Smooth muscle cell (in vitro differentiated cells): ENCODE measurements around the gene CLDN16. TPM values are rescaled to one million over a fixed set of nuclear protein-coding genes. Genes with fewer than 3 reads are reported as not detected.

ENCODE experiments used
- DNase-seq: peaks from one replicate; lab custom pipeline; 2025; ENCODE audit not compliant: unreplicated experiment; lab: John Stamatoyannopoulos, UW
- H2AFZ ChIP-seq: fragments of 200-600 bp; sonication (generic); 2 replicates; pipeline ENCODE4 v1.6.0; 2016; ENCODE audit warnings: antibody characterized with exemption, low read depth, mild to moderate bottlenecking
- H3F3A ChIP-seq: fragments of 200-600 bp; sonication (generic); 2 replicates; pipeline ENCODE4 v1.6.0; 2017; ENCODE audit warnings: antibody characterized with exemption, low read depth
- H3K27ac ChIP-seq: fragments of 200-600 bp; sonication (generic); 2 replicates; pipeline ENCODE4 v1.5.1; 2016; ENCODE audit warnings: low read depth, mild to moderate bottlenecking
- H3K27me3 ChIP-seq: fragments of 200-600 bp; sonication (generic); 2 replicates; pipeline ENCODE4 v1.6.1; 2016; ENCODE audit warnings: low read depth, mild to moderate bottlenecking
- H3K36me3 ChIP-seq: fragments of 200-600 bp; sonication (generic); 2 replicates; pipeline ENCODE4 v1.5.1; 2016; ENCODE audit warnings: low read depth
- H3K4me1 ChIP-seq: fragments of 200-600 bp; sonication (generic); 2 replicates; pipeline ENCODE4 v1.5.1; 2016; ENCODE audit warnings: low read depth
- H3K4me2 ChIP-seq: fragments of 200-600 bp; sonication (generic); 2 replicates; pipeline ENCODE4 v1.6.0; 2016; ENCODE audit warnings: mild to moderate bottlenecking
- H3K4me3 ChIP-seq: fragments of 200-600 bp; sonication (generic); 2 replicates; pipeline ENCODE4 v1.5.1; 2016; ENCODE audit warnings: mild to moderate bottlenecking
- H3K79me2 ChIP-seq: fragments of 200-600 bp; sonication (generic); 2 replicates; pipeline ENCODE4 v1.6.0; 2016; ENCODE audit warnings: low read depth, mild to moderate bottlenecking
- H3K9ac ChIP-seq: fragments of 200-600 bp; sonication (generic); 2 replicates; pipeline ENCODE4 v1.6.0; 2016; ENCODE audit warnings: low read depth
- H3K9me3 ChIP-seq: fragments of 200-600 bp; sonication (generic); replicated peaks from 2 replicates; pipeline ENCODE4 v1.5.1; 2016; ENCODE audit warnings: low read depth
- H4K20me1 ChIP-seq: fragments of 200-600 bp; sonication (generic); 2 replicates; pipeline ENCODE4 v1.6.0; 2016; ENCODE audit warnings: low read depth
- WGBS: methylation state at CpG from one replicate; pipeline ENCODE4 v1.1.7; 2016; ENCODE audit warnings: low lambda C conversion rate; 5-methylcytosine and 5-hydroxymethylcytosine counted together
- polyA plus RNA-seq: library from polyadenylated mRNA; unstranded; fragments of >200 nt; fragmentation: Nextera tagmentation; extraction: Ambion mirVana; gene quantifications from 2 replicates; pipeline ENCODE4 v1.2.1, GENCODE V29; 2016
- total RNA-seq: library from RNA; depleted of rRNA; stranded (reverse); fragments of >200 nt; gene quantifications from 2 replicates; pipeline ENCODE4 v1.2.3, GENCODE V29; 2014
- TF ChIP-seq, protein P1 (sequence below): fragments of 200-600 bp; sonication (generic); IDR thresholded peaks from 2 replicates; pipeline ENCODE4 v1.5.1; 2017; ENCODE audit warnings: borderline replicate concordance, mild to moderate bottlenecking, antibody characterized with exemption; ENCODE audit not compliant: insufficient read depth, poor library complexity, severe bottlenecking

The CLDN16 gene
- total and polyA plus RNA-seq, 2 experiments from 2014 or later, result 0.13 to 0.40 TPM

DNA sequence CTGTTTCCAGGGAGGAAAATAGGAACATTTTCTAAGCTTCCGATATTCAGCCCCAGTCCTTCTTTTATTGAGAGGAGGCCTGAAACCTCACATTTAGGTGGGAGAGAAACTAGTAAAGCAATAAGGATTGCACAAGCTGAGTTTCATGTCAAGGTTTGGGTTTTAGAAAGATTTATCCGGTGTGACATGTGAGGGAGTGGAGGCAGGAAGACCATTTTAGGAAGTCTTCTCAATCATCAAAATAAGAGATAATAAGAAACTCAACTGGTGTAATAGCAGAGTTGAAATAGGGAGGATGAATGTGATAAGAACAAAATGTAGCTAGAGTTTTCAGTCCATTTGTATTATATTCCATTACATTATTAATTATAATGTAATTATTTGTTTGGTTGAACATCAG, 27.7 kb upstream of the CLDN16 start:
- Histone ChIP-seq H3K27me3 (no peaks in the 10 kb centered on the region), H3K79me2 (no peaks in the 10 kb centered on the region), H4K20me1 (no peaks in the 10 kb centered on the region), H2AFZ (no peak overlapping the region), H3K9me3 (no peaks in the 10 kb centered on the region), H3K27ac (no peak overlapping the region), H3K9ac (no peak overlapping the region), H3K36me3 (no peaks in the 10 kb centered on the region), H3K4me2 (no peak overlapping the region), H3K4me1 (no peaks in the 10 kb centered on the region), H3F3A (no peaks in the 10 kb centered on the region), H3K4me3 (no peak overlapping the region)
- 92% methylated on average over 2 of the region's 2 CpGs for WGBS
- no peak for DNase-seq
- TF ChIP-seq, protein P1, sequence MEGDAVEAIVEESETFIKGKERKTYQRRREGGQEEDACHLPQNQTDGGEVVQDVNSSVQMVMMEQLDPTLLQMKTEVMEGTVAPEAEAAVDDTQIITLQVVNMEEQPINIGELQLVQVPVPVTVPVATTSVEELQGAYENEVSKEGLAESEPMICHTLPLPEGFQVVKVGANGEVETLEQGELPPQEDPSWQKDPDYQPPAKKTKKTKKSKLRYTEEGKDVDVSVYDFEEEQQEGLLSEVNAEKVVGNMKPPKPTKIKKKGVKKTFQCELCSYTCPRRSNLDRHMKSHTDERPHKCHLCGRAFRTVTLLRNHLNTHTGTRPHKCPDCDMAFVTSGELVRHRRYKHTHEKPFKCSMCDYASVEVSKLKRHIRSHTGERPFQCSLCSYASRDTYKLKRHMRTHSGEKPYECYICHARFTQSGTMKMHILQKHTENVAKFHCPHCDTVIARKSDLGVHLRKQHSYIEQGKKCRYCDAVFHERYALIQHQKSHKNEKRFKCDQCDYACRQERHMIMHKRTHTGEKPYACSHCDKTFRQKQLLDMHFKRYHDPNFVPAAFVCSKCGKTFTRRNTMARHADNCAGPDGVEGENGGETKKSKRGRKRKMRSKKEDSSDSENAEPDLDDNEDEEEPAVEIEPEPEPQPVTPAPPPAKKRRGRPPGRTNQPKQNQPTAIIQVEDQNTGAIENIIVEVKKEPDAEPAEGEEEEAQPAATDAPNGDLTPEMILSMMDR, result no peak

DNA sequence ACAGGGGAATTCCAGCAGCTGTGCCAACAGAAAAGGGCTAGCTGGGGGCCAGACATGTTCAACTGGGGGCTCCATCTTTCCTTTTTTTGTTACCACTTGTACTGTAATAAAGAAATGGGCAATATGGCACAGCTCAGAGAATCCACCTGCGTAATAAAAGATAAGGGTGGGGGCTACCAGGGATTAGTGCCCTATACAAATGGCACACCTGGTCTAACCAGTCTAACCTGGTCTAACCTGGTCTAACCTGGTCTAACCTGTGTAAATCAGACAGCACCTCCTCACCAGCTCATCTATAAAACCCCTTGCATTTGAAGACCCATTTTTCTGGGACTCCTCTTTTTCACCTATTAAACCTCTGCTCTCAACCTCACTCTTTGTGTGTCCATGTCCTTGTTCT, 26.2 kb upstream of the CLDN16 start:
- Histone ChIP-seq H3K4me2 (no peak overlapping the region), H3K36me3 (no peaks in the 10 kb centered on the region), H4K20me1 (no peaks in the 10 kb centered on the region), H3K9me3 (no peaks in the 10 kb centered on the region), H3F3A (no peaks in the 10 kb centered on the region), H3K4me3 (no peak overlapping the region), H2AFZ (no peak overlapping the region), H3K27me3 (no peaks in the 10 kb centered on the region), H3K9ac (no peak overlapping the region), H3K27ac (no peak overlapping the region), H3K79me2 (no peaks in the 10 kb centered on the region), H3K4me1 (no peaks in the 10 kb centered on the region)
- no peak for DNase-seq
- 95% methylated on average over 1 of the region's 1 CpG for WGBS
- TF ChIP-seq, protein P1, result no peak

DNA sequence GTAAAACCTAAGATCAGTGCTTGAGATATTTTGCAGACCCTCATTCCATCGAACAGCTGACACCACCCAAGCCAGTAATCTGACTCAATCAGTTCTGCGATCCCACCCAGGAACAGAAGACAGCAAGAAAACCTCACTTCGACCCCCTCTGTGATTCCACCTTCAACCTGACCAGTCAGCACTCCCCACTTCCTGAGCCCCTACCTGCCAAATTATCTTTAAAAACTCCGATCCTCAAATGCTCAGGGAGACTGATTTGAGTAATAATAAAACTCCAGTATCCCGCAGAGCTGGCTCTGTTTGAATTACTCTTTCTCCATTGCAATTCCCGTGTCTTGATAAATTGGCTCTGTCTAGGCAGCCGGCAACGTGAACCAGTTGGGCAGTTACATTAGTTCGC, 25.7 kb upstream of the CLDN16 start:
- TF ChIP-seq, protein P1, result no peak
- no peaks in the 10 kb centered on the region for H3F3A ChIP-seq
- 55% methylated on average over 9 of the region's 9 CpGs for WGBS
- H3K36me3 ChIP-seq, result no peaks in the 10 kb centered on the region
- no peaks in the 10 kb centered on the region for H3K4me1 ChIP-seq
- DNase-seq, result no peak
- H3K9me3 ChIP-seq, result no peaks in the 10 kb centered on the region
- no peaks in the 10 kb centered on the region for H3K27me3 ChIP-seq
- no peak overlapping the region for H3K4me2 ChIP-seq
- H2AFZ ChIP-seq, result no peak overlapping the region
- H3K9ac ChIP-seq, result no peak overlapping the region
- no peaks in the 10 kb centered on the region for H4K20me1 ChIP-seq
- no peak overlapping the region for H3K27ac ChIP-seq
- no peak overlapping the region for H3K4me3 ChIP-seq
- no peaks in the 10 kb centered on the region for H3K79me2 ChIP-seq

GRCh38 chr3:190366133-190366532, 21.8 kb upstream of the CLDN16 start:
- no peaks in the 10 kb centered on the region for H3K36me3 ChIP-seq
- no peak overlapping the region for H3K9ac ChIP-seq
- whole genome bisulfite sequencing, result 50% methylated on average over 2 of the region's 2 CpGs
- H3K4me3 ChIP-seq, result no peak overlapping the region
- H3K4me2 ChIP-seq, result no peak overlapping the region
- H3K27me3 ChIP-seq, result no peaks in the 10 kb centered on the region
- H3K79me2 ChIP-seq, result no peaks in the 10 kb centered on the region
- H2AFZ ChIP-seq, result no peak overlapping the region
- H3F3A ChIP-seq, result no peaks in the 10 kb centered on the region
- H3K27ac ChIP-seq, result no peak overlapping the region
- H4K20me1 ChIP-seq, result no peaks in the 10 kb centered on the region
- no peaks in the 10 kb centered on the region for H3K9me3 ChIP-seq
- TF ChIP-seq, protein P1, result no peak
- no peaks in the 10 kb centered on the region for H3K4me1 ChIP-seq
- DNase-seq, result no peak
